Globus pallidus (tissue), 1 donor: ENCODE results near the gene CIAO1.
"Not testable (repeated sequence)": the region's sequence is repeated elsewhere in the genome, so short reads cannot be mapped to it uniquely, and the experiment has no call there.

Source experiments
- DNase-seq: peaks from one replicate; pipeline ENCODE4 v3.0.0-alpha.2; 2015; ENCODE audit warnings: low spot score

CIAO1 gene

GRCh38 chr2:96250188-96250587 lies 15.8 kb upstream of the CIAO1 start:
- no peak for DNase-seq

- DNase-seq, result peak; percentile 44
These were observed 14.2 kb upstream of the CIAO1 start for GRCh38 chr2:96251721-96252292.

GRCh38 chr2:96252526-96252925 lies 13.5 kb upstream of the CIAO1 start:
- no peak for DNase-seq

DNA sequence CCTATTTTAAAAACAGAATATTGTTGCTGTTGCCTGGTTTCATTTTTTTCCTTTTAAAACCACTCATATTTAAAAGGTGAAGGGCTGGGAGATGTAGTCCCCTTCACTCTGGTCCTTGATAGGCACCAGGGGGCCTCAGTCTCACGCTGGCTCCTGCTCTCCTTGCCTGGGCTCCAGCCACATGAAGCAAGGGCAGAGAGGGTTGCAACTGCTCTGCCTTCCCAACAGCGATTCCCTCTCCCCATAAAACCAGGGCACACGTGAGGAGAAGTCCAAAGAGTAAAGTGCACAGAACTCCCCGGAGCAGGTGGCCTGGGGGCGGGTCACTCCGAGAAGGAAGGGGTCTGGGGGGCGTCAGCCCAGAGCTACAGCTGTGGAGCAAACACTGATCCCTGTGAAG lies 13.0 kb upstream of the CIAO1 start:
- DNase-seq, result no peak

DNA sequence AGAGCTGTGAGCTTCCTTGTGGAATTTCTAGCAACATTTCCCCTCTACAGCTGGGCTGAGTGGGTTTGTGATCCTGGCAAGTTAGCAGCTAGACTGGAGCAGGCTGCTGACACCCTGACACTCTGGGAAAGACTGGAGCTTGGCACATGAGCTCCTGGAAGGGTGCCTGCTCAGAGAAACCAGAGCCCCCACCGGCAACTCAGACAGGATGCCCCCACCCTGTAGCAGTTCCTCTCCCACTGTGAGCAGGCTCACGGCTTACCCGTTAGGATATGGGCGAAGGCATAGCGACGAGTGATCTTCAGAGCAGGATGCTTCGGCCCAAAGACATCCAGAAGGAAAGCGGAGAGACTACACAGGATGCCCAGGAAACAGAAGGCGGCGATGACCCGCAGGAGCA lies 11.5 kb upstream of the CIAO1 start:
- no peak for DNase-seq

DNA sequence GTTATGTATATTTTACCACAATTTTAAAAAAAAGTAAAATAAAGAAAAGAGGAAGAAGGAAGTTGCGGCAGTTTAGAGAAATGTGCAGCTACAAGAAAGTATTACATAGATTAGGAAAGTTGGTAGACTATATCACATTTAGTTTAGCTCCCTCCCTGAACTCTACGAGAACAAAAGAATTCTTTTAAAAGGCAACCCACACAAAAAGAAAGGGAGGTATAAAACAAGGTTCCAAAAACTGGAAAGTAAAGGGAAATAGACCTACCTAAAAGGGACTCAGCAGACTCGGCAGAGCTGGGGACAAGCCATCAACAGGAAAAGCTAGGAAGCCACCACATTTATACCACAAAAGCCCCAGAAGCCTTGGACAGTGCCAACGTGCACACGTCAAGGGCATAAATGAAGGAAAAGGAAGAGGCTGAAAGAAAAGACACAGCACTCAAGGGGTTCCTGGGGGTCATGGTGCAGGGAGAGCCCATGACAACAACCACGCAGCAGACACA lies 9.4 kb upstream of the CIAO1 start:
- DNase-seq, result no peak

GRCh38 chr2:96257744-96258143 lies 8.3 kb upstream of the CIAO1 start:
- not testable (repeated sequence) for DNase-seq

DNA sequence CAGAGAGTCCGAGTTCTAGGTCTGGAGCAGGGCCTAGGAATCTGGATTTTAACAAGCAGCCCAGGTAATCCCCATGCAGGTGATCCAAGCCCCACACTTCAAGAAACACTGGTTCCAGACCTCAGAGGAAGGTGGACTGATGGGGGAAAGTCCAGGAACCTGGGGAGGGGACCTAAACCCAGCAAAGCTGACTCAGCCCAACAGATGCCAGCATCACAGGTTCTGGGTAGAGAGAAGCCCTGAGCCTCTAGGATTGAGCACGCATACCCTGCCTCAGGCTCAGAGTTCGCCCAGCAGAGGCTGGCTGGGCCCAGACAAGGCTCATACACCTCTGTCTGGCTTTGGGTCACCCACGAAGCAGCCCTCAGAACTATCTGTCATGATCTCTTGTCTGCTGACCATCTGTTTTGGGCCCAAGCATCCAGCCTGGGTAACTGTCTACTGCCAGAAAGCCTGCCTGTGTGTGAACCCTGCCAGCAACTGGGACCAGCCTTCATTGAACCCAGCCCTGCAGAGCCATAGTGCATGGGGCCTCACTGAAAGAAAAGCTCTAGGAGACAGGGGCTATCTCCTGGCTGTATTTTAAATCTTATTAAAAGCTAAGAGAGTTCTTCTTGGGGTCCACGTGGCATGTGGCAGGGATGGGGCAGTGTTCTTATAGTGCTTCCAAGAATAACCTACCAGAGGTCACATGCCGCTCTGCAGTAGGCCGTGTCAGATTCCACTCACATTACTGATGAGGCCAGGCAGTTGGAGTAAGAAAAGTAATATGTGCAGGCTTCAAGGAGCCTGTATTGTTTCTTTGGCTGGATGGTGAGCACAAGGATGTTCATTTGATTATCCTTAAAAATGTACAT lies 7.6 kb upstream of the CIAO1 start:
- DNase-seq, result no peak

GRCh38 chr2:96259497-96259921 lies 6.5 kb upstream of the CIAO1 start:
- DNase-seq, result no peak

- no peak for DNase-seq
These were observed 5.4 kb upstream of the CIAO1 start for GRCh38 chr2:96260387-96261260.

GRCh38 chr2:96261328-96262003 lies 4.6 kb upstream of the CIAO1 start:
- no peak for DNase-seq

GRCh38 chr2:96262306-96262705 lies 3.7 kb upstream of the CIAO1 start:
- no peak for DNase-seq

DNA sequence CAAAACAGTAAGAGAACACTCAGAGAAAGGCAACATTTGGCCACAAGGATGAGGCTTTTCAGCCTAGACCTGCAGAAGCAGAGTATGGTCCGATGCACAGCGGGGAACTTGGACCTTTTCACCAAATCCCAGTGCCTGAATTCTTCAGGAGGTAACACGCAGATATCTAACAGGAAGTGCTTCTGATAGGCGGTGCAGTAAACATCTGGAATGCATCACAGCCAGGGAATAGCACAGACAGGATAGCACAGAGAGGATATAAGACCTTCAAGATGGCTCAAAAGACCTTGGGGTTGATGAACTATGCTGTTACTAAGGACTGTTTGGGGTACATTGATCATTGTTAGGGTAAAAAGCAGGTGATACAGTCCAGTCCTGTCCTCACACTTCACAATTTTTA lies 1.9 kb upstream of the CIAO1 start:
- no peak for DNase-seq

GRCh38 chr2:96264656-96265348 lies 1.2 kb upstream of the CIAO1 start:
- no peak for DNase-seq

DNA sequence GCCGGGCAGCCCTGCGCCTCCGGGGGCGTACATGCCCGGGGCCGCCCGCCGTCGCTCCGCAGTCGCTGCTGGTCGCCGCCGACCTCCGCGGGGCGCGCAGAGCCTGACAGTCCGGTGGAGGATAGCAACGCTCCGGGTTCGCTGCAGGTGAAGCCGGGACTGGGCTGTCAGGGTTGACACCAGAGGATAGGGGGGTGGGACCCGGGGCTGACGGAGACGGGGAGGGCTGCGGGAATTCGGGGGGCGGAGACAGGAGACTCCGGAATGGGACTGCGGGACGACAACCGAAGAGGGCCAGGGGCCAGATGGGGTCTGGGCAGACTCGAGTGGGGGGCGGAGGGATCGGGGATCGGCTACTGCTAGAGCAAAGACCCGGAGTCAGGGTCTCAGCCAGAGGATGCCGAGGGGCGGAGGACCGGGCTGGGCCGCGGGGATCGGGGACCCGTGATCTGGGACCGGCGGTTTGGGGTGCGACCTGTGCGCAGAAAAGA lies 631 bp upstream of the CIAO1 start:
- DNase-seq, result no peak

- DNase-seq, result no peak
These were observed 1.3 kb downstream of the CIAO1 start for GRCh38 chr2:96267159-96267971.

- DNase-seq, result no peak
These were observed 6.0 kb downstream of the CIAO1 start for GRCh38 chr2:96271995-96272394.

GRCh38 chr2:96273763-96274162 lies 7.7 kb downstream of the CIAO1 start:
- DNase-seq, result no peak

- no peak for DNase-seq
These were observed 8.5 kb downstream of the CIAO1 start for GRCh38 chr2:96274355-96275056.
